HepG2 (cell line): ENCODE measurements around the gene NEK3. TPM values are rescaled to one million over a fixed set of nuclear protein-coding genes. Genes with fewer than 3 reads are reported as not detected.

ENCODE experiments used
- ARID5B ChIP-seq: IDR thresholded peaks from 2 replicates; pipeline ENCODE4 v1.4.0; 2020; ENCODE audit warnings: mild to moderate bottlenecking, missing genetic modification reagents
- BRD4 ChIP-seq: sonication (generic); formaldehyde crosslinking; IDR thresholded peaks from 2 replicates; pipeline ENCODE4 v1.4.0; 2020; ENCODE audit warnings: missing genetic modification reagents
- CBFB ChIP-seq: sonication (generic); formaldehyde crosslinking; IDR thresholded peaks from 2 replicates; pipeline ENCODE4 v1.4.0; 2020; ENCODE audit warnings: missing genetic modification reagents
- E2F5 ChIP-seq: sonication (generic); formaldehyde crosslinking; conservative IDR thresholded peaks from 2 replicates; pipeline ENCODE4 v1.4.0; 2020; ENCODE audit warnings: missing genetic modification reagents
- EZH2 ChIP-seq: conservative IDR thresholded peaks from 2 replicates; pipeline ENCODE4 v1.6.1; 2012; ENCODE audit warnings: mild to moderate bottlenecking, low read depth, low read length, moderate library complexity
- GATAD1 ChIP-seq: IDR thresholded peaks from 2 replicates; pipeline ENCODE4 v1.6.1; 2016; ENCODE audit warnings: missing genetic modification reagents, missing compliant biosample characterization
- GTF2F1 ChIP-seq: fragments of 150-350 bp; IDR thresholded peaks from 2 replicates; pipeline ENCODE4 v1.6.1; 2014; ENCODE audit warnings: low read length
- HOXA5 ChIP-seq: sonication (generic); formaldehyde crosslinking; IDR thresholded peaks from 2 replicates; pipeline ENCODE4 v1.4.0; 2020; ENCODE audit warnings: missing genetic modification reagents
- MIER3 ChIP-seq: IDR thresholded peaks from 2 replicates; pipeline ENCODE4 v1.6.1; 2016; ENCODE audit warnings: missing compliant biosample characterization, borderline replicate concordance
- MNT ChIP-seq: fragments of 450-650 bp; IDR thresholded peaks from 2 replicates; pipeline ENCODE4 v1.6.1; 2016
- PLRG1 ChIP-seq: fragments of 450-650 bp; conservative IDR thresholded peaks from 2 replicates; pipeline ENCODE4 v1.6.1; 2016
- TSC22D2 ChIP-seq: sonication (generic); formaldehyde crosslinking; IDR thresholded peaks from 2 replicates; pipeline ENCODE4 v1.5.1; 2020; ENCODE audit warnings: missing genetic modification reagents, mild to moderate bottlenecking, borderline replicate concordance
- ZBTB34 ChIP-seq: sonication (generic); formaldehyde crosslinking; IDR thresholded peaks from 2 replicates; pipeline ENCODE4 v1.8.0; 2022; ENCODE audit warnings: mild to moderate bottlenecking, missing genetic modification reagents
- ZNF558 ChIP-seq: sonication (generic); formaldehyde crosslinking; IDR thresholded peaks from 2 replicates; pipeline ENCODE4 v1.9.0; 2022; ENCODE audit warnings: mild to moderate bottlenecking, missing genetic modification reagents, borderline replicate concordance
- ZNF710 ChIP-seq: sonication (generic); formaldehyde crosslinking; IDR thresholded peaks from 2 replicates; pipeline ENCODE4 v1.5.0; 2020; ENCODE audit warnings: mild to moderate bottlenecking, missing genetic modification reagents, borderline replicate concordance
- polyA plus RNA-seq, 8 experiments: library from polyadenylated mRNA; depleted of rRNA in 3 of 8; stranded (reverse) in 7 of 8; unstranded in 1 of 8; fragments of >200 nt; fragmentation: Illumina TruSeq in 4 of 8; extraction: Trizol in 4 of 8; gene quantifications; 2 replicates each; pipeline versions ENCODE4 v1.2.1 to v1.2.3, GENCODE V29; 2011 to 2016; ENCODE audit warnings: low read depth in 4 of 8, missing spikeins in 1 of 8, mixed read lengths in 1 of 8; ENCODE audit not compliant: insufficient read depth in 1 of 8
- total RNA-seq, 5 experiments: library from RNA; depleted of rRNA; stranded (reverse); fragments of >200 nt; fragmentation: Illumina TruSeq; extraction: Trizol; gene quantifications; 2 replicates each; pipeline ENCODE4 v1.2.3, GENCODE V29; 2016; ENCODE audit warnings: low read depth in 1 of 5
- TF ChIP-seq, protein P1 (sequence below): sonication (generic); formaldehyde crosslinking; IDR thresholded peaks from 2 replicates; pipeline ENCODE4 v1.4.0; 2020; ENCODE audit warnings: missing genetic modification reagents

The NEK3 gene
- total and polyA plus RNA-seq, 2 of the 13 experiments (the other 11 are each of a cell fraction or from before 2014, with no cell fraction given) = 36.7 to 68.2 TPM

DNA sequence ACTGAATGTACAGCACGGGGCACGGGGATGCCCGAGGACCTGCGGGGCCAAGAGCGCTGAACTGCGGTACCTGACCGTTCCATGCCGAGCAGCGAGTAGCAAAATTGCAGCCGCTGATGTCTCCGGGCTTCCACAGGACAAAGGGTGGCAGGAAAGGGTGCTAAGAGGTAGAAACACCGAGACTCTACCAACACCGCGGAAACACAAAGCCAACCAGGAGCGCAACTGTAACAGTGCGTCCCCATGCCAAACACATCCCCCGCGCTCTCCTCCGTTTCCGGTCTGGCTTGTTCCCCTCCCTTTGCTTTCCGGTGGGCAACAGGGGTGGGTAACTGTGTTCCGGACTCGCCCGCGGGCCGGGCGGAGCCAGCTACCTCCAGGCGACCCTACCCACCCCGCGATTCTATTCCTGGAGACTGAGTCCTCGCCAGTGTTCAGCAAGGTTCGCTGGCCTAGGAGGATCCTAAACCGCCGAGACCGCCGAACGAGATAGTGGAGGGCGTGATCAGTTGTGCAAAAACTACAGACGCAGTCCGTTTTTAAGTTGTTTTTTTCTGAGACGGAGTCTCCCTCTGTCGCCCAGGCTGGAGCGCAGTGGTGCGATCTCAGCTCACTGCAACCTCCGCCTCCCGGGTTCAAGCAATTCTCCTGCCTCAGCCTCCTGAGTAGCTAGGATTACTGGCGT is 34.9 kb upstream of the NEK3 start (continued):
- TF ChIP-seq TSC22D2 (peak; percentile 94), MIER3 (peak; percentile 96), ZNF558 (CRISPR knock-in tag) (no peak), GTF2F1 (peak; percentile 45; the same call in 1 of the 2 replicates), EZH2 (no peak), CBFB (CRISPR knock-in tag) (peak; percentile 91), ZBTB34 (peak; percentile 87), HOXA5 (CRISPR knock-in tag) (peak; percentile 71), BRD4 (CRISPR knock-in tag) (peak; percentile 97), E2F5 (0 out of 2 replicates have a peak, but pooled peaks have one; percentile 26), PLRG1 (no peak), ARID5B (CRISPR knock-in tag) (peak; percentile 72; the same call in 1 of the 2 replicates), GATAD1 (CRISPR knock-in tag) (peak; percentile 98), MNT (no peak), ZNF710 (peak; percentile 95)
- TF ChIP-seq, protein P1, sequence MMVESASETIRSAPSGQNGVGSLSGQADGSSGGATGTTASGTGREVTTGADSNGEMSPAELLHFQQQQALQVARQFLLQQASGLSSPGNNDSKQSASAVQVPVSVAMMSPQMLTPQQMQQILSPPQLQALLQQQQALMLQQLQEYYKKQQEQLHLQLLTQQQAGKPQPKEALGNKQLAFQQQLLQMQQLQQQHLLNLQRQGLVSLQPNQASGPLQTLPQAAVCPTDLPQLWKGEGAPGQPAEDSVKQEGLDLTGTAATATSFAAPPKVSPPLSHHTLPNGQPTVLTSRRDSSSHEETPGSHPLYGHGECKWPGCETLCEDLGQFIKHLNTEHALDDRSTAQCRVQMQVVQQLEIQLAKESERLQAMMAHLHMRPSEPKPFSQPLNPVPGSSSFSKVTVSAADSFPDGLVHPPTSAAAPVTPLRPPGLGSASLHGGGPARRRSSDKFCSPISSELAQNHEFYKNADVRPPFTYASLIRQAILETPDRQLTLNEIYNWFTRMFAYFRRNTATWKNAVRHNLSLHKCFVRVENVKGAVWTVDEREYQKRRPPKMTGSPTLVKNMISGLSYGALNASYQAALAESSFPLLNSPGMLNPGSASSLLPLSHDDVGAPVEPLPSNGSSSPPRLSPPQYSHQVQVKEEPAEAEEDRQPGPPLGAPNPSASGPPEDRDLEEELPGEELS (CRISPR knock-in tag) = peak; percentile 79
